ENCODE data around the gene NOX5.

The NOX5 gene

DNA sequence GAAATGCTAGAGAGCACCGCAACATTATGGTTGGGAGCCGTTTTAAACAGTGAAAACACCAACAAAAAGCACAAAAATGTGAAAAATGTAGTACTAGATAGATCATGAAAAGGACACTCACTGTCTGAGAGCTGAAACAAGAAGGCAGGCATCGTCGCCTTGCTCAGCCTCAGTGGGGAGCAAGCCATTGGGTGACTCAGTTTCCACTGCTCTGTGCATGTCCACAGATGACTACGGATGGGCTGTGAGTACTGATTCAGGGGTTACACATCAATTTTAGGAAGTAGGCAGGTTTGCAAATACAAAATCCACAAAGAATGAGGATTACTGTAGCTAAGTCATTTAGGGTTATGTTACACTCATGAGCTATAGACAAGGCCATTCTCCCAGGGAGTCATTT, 10.8 kb downstream of the NOX5 start:
- DNase-seq (ENCODE audit: low spot score): no peak

- no peak for DNase-seq (ENCODE audit: low spot score)
These were observed 11.9 kb downstream of the NOX5 start for GRCh38 chr15:69026355-69026754.

DNA sequence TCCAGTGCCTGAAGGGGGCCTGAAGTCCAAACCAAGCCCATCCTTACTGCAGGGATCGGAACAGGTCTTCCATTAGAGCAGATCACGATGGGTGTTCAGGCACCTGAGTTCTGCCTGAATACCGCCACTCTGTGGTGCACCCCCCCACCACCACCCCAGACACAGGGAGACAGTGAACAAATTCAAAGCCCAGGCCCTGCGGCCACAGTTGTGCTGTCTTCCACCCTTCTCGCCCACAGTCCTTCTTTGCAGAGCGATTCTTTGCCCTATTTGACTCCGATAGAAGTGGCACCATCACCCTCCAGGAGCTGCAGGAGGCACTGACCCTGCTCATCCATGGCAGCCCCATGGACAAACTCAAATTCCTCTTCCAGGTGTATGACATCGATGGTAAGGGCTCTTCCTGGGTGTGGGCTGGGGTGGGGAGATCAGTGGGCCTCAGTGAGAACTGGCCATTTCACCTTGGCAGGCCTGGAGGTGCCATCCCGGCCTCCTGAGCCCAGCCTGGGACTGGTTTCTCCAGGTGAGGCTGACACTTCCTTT, 13.6 kb downstream of the NOX5 start:
- no peak for DNase-seq (ENCODE audit: low spot score)

DNA sequence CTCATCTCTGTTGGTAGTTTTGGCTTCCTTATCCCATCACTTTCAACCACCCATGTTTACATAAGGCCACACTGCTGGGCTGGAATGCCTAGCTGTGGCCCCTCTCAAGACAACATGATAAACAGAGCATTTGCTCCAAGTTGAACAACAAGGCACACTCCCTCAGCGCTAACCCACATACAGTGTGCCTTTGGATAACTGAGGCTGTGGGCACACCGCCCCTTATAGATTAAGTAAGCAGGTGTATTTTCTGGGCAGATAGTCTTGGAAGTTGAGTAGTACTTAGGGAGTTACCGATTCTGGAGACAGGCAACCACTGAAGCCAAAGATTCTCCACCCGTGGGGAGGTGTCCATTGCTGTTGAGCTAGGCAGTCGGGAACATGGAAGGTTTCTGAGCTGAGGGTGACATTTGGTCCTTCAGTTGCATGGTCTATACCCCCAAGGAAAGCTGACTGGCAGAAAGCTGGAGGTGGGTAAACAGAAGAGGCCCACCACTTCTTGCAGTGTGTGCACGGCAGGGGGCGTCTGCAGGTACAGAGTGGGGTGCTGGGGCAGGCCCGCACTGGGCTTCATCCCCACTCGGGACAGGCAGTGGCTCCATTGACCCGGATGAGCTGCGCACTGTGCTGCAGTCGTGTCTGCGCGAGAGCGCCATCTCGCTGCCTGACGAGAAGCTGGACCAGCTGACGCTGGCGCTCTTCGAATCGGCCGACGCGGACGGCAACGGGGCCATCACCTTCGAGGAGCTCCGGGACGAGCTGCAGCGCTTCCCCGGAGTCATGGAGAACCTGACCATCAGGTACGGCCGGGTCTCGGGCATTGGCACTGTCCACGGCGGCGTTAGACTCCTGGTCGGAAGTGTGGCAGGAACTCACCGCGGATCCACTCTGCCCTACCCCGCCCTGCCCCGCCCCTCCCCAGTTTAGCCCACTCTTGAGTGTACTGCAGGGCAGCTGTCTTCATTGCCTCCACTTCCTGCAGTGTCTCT, 16.8 kb downstream of the NOX5 start:
- peak; percentile 39 for DNase-seq (ENCODE audit: low spot score)

GRCh38 chr15:69032031-69032430, 17.5 kb downstream of the NOX5 start:
- no peak for DNase-seq (ENCODE audit: low spot score)

DNA sequence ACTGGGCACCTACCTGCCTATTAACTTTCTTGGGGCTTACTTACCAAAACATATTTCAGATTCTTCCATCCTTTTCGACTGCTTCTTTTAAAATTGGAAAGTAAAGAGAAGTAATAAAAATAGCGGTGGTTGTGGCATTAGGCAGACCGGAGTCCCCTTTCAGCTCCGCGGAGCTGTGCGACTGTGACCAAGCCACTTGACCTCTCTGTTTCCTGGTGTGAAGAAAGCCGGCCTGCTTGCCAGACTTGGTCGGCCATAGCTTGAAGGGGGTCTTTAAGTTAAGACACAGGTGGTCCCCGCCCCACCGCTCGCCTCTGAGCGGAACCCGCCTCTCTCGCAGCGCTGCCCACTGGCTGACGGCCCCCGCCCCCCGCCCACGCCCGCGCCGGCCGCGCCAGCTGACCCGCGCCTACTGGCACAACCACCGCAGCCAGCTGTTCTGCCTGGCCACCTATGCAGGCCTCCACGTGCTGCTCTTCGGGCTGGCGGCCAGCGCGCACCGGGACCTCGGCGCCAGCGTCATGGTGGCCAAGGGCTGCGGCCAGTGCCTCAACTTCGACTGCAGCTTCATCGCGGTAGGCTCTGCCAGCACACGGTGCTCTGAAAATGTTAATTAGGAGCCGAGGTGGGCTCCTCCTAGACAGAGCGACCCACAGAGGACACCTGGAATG, 18.3 kb downstream of the NOX5 start:
- no peak for DNase-seq (ENCODE audit: low spot score)

- DNase-seq (ENCODE audit: low spot score): no peak
These were observed 19.9 kb downstream of the NOX5 start for GRCh38 chr15:69034352-69034751.

DNA sequence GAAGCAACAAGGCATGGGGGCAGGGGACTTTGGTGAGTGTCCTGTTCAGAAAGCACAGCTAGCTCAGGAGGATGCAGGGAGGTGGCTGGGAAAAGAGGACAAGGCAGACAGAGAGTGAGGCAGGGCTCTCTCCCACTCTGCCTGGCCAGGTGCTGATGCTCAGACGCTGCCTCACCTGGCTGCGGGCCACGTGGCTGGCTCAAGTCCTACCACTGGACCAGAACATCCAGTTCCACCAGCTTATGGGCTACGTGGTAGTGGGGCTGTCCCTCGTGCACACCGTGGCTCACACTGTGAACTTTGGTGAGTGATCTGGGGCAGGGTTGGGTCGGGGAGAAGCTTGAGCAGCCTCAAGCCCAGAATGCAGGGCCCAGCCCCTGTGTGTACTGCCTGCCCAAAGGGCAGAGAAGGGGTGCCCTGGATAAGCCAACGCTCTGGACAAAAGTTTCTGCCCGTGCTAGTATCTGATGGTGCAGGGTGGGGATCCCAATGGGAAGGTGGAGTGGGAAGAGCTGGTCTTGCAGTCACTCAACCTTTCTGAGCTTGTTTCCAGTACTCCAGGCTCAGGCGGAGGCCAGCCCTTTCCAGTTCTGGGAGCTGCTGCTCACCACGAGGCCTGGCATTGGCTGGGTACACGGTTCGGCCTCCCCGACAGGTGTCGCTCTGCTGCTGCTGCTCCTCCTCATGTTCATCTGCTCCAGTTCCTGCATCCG, 20.9 kb downstream of the NOX5 start:
- no peak for DNase-seq (ENCODE audit: low spot score)

- no peak for DNase-seq (ENCODE audit: low spot score)
These were observed 21.4 kb downstream of the NOX5 start for GRCh38 chr15:69035918-69036258.

DNA sequence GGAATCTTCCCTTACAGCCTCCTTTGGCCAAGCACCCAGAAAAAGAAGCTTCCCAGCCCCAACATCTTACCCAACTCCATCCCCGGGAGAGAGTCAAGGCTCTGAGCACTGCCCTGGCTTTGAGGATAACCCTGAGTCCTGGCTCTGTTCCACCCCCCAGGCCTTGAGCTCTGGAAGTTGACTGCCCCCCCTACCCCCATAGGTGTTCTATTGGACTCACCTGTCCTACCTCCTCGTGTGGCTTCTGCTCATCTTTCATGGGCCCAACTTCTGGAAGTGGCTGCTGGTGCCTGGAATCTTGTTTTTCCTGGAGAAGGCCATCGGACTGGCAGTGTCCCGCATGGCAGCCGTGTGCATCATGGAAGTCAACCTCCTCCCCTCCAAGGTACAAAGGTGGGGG, 22.3 kb downstream of the NOX5 start:
- no peak for DNase-seq (ENCODE audit: low spot score)

DNA sequence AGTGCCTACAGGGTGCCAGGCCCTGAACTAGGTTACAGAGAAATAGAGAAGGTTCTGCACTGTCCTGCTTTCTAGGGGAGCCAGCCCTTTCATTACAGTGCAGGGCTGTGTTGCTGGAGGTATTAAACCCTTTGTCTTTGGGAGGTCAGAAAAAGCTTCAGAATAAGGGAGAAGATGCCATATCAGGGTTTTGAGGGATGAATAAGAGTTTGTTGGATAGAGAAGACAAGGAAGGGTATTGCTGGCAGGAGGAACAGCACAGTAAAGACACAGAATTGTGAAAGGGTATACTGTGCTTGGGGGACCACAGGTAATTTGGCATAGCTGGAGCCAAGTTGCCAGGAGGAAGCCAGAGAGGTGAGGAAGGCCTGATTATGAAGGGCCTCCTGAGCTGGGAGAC, 23.0 kb downstream of the NOX5 start:
- DNase-seq (ENCODE audit: low spot score): no peak

GRCh38 chr15:69037977-69038376, 23.5 kb downstream of the NOX5 start:
- DNase-seq (ENCODE audit: low spot score): no peak

- DNase-seq (ENCODE audit: low spot score): no peak
These were observed 24.0 kb downstream of the NOX5 start for GRCh38 chr15:69038508-69038907.

DNA sequence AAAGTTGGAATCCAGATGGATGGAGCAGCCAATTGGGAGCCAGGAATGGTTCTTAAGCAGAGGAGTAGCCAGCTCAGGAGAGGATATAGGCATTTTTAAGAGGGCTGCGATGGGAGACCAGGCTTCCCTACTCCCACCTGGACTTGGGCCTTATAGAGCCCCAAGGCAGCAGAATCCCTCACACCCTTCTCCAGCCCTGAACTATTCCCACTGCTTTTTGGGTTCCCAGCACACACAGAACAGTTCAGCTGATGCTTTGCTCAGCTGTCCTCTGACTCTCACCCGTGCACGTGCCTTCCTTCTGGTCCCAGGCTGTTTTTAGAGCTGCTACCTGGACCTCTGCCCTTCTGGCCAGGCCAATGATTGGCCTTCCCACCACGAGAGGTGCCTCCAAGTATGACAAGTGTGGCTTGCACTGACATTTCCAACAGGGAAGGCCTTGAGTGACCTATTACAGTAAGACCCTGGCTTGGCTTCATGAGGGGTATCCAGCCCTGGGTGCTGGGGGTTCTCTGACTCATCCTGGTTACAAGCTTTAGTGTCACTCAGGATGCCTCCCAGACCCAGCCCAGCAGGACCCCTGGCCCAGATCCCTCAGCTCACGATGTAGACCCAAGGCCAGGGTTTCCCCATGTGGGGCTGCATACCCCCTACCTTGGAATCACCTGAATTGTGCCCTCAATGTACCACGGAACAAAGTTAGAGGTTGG, 25.2 kb downstream of the NOX5 start:
- DNase-seq (ENCODE audit: low spot score): no peak

DNA sequence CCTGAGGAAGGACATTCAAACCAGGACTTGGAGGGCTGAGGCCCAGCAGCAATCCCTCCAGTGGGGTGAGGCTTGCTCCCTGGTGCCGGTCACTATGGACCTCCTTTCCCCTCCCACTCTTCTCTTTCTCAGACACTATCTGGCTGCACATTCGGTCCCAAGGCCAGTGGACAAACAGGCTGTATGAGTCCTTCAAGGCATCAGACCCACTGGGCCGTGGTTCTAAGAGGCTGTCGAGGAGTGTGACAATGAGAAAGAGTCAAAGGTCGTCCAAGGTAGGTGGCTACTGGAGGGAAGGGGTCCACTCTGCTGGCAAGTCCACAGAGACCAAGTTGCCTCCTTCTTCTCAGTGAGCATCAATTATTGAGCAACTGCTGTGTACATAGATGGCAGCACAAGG, 28.0 kb downstream of the NOX5 start:
- DNase-seq (ENCODE audit: low spot score): no peak

DNA sequence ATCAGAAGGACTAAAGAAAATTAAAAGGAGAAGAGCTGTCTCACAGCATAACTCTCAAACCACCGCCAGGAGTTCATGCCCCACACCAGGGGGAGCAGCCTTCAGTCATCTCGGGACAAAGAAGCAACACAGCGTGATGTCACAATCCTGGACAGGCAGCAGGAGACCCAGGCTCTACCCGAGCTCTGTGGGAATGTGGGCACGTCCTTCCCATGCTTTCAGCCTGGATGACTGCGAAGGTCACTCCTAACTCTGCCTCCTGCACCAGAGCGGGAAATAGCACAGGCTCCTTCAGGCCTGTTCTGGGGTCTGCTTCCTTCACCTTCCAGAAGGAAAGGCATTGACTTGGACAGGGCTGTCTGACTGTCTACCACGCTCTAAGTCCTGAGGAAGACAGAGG, 31.3 kb downstream of the NOX5 start:
- no peak for DNase-seq (ENCODE audit: low spot score)

DNA sequence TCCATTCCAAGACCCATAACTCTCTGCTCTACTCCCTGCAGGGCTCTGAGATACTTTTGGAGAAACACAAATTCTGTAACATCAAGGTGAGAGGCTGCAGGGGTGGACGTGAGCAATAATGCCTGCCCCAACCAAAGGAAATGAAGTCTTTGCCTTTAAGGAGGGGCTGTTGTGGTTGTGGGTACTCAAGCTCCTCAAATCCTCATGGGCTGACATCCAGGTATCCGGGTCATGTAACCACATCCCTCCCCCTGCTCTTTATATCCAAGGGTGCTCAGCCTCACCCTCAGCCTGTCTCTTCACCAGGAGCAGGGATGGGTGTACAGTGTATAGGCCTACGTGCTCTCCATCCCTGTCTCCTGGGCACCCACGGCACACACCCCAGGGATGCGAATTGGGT, 32.3 kb downstream of the NOX5 start:
- DNase-seq (ENCODE audit: low spot score): no peak

- DNase-seq (ENCODE audit: low spot score): no peak
These were observed 35.5 kb downstream of the NOX5 start for GRCh38 chr15:69049976-69050375.

GRCh38 chr15:69055251-69055650, 40.8 kb downstream of the NOX5 start:
- DNase-seq (ENCODE audit: low spot score): no peak

DNA sequence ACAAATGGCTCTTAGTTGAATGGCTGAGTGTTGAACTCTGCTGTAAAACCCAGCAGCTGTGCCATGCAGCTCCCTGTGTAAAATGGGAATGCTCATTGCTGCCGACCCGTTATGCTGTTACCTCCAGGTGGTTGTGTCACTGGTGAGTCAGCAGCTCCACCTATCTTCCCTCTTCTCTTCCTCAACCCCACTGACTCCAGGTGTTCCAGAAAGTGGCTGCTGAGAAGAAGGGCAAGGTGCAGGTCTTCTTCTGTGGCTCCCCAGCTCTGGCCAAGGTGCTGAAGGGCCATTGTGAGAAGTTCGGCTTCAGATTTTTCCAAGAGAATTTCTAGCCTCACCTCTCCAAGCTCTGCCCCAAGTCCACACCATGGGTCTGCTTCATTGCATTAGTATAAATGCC, 41.9 kb downstream of the NOX5 start:
- peak; percentile 54 for DNase-seq (ENCODE audit: low spot score)

- peak; percentile 87 for DNase-seq (ENCODE audit: low spot score)
These were observed 44.5 kb downstream of the NOX5 start for GRCh38 chr15:69058830-69059556.

Data from LoVo (cell line).